NB4 (cell line): ENCODE data around the gene AGBL1.

Experiments used
- POLR2A ChIP-seq: IDR thresholded peaks from 2 replicates; pipeline ENCODE4 v1.6.1; 2011; ENCODE audit warnings: mild to moderate bottlenecking; ENCODE audit not compliant: insufficient read length; ENCODE audit errors: extremely low read depth
- TF ChIP-seq, protein P1 (sequence below): IDR thresholded peaks from one replicate; pipeline ENCODE4 v1.5.1; 2012; ENCODE audit warnings: low read depth, low read length
- TF ChIP-seq, protein P2 (sequence below): IDR thresholded peaks from 2 replicates; pipeline ENCODE4 v1.6.1; 2011; ENCODE audit warnings: low read depth, low read length

DNA sequence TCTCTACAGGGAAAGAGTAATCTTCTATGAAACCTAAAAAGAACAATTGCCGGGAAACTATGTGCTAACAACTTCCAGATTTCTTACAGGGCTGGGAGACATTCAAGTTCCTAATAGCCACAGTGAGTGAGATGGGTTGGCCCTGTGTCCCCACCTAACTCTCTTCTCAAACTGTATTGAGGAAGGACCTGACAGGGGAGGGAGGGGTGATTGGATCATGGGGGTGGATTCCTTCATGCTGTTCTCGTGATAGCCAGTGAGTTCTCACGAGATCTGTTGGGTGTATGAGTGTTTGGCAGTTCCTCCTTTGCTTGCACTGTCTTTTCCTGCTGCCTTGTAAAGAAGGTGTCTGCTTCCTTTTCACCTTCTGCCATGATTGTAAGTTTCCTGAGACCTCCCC, 958.7 kb downstream of the AGBL1 start:
- TF ChIP-seq, protein P1, sequence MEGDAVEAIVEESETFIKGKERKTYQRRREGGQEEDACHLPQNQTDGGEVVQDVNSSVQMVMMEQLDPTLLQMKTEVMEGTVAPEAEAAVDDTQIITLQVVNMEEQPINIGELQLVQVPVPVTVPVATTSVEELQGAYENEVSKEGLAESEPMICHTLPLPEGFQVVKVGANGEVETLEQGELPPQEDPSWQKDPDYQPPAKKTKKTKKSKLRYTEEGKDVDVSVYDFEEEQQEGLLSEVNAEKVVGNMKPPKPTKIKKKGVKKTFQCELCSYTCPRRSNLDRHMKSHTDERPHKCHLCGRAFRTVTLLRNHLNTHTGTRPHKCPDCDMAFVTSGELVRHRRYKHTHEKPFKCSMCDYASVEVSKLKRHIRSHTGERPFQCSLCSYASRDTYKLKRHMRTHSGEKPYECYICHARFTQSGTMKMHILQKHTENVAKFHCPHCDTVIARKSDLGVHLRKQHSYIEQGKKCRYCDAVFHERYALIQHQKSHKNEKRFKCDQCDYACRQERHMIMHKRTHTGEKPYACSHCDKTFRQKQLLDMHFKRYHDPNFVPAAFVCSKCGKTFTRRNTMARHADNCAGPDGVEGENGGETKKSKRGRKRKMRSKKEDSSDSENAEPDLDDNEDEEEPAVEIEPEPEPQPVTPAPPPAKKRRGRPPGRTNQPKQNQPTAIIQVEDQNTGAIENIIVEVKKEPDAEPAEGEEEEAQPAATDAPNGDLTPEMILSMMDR, result no peak
- TF ChIP-seq POLR2A, result no peak
- TF ChIP-seq, protein P2, sequence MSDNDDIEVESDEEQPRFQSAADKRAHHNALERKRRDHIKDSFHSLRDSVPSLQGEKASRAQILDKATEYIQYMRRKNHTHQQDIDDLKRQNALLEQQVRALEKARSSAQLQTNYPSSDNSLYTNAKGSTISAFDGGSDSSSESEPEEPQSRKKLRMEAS, result no peak
